Neuronal stem cell (in vitro differentiated cells): ENCODE results near the gene RBPJL.

Experiments
- DNase-seq: peaks from one replicate; pipeline ENCODE4 v3.0.0-alpha.2; 2013; ENCODE audit warnings: low spot score
- H2AFZ ChIP-seq: one replicate; pipeline ENCODE4 v1.6.1; 2013; ENCODE audit warnings: mild to moderate bottlenecking, low read length, inconsistent platforms
- H2AK5ac ChIP-seq: 2 replicates; pipeline ENCODE4 v1.6.1; 2013; ENCODE audit warnings: low read depth, mild to moderate bottlenecking, inconsistent platforms, low read length, moderate library complexity, mixed read lengths
- H2BK120ac ChIP-seq: 2 replicates; pipeline ENCODE4 v1.6.1; 2013; ENCODE audit warnings: low read depth, mild to moderate bottlenecking, inconsistent platforms, low read length, moderate library complexity, mixed read lengths
- H2BK12ac ChIP-seq: one replicate; pipeline ENCODE4 v1.6.1; 2013; ENCODE audit warnings: low read length, inconsistent platforms
- H2BK15ac ChIP-seq: 2 replicates; pipeline ENCODE4 v1.6.1; 2013; ENCODE audit warnings: mild to moderate bottlenecking, low read length, inconsistent platforms, mixed read lengths
- H2BK5ac ChIP-seq: one replicate; pipeline ENCODE4 v1.6.1; 2013; ENCODE audit warnings: inconsistent platforms, mild to moderate bottlenecking, low read length, moderate library complexity
- H3K14ac ChIP-seq: one replicate; pipeline ENCODE4 v1.6.1; 2013; ENCODE audit warnings: low read length, inconsistent platforms
- H3K18ac ChIP-seq: 2 replicates; pipeline ENCODE4 v1.6.1; 2013; ENCODE audit warnings: low read length, inconsistent platforms
- H3K23ac ChIP-seq: 2 replicates; pipeline ENCODE4 v1.6.1; 2013; ENCODE audit warnings: low read depth, mild to moderate bottlenecking, mixed read lengths, low read length, inconsistent platforms; ENCODE audit not compliant: poor library complexity
- H3K27ac ChIP-seq: replicated peaks from 3 replicates; pipeline ENCODE4 v1.5.1; 2013; ENCODE audit warnings: low read length, inconsistent platforms
- H3K27me3 ChIP-seq, 3 experiments: 2 replicates each; pipeline ENCODE4 v1.6.1; 2013; ENCODE audit warnings: low read length in 3 of 3, mild to moderate bottlenecking in 2 of 3, inconsistent platforms in 1 of 3, low read depth in 1 of 3, mixed read lengths in 1 of 3, moderate library complexity in 1 of 3; ENCODE audit not compliant: control insufficient read depth in 3 of 3, insufficient read depth in 3 of 3
- H3K36me3 ChIP-seq, 2 donors: replicated peaks in 1 of 2; 2 replicates each; pipeline ENCODE4 v1.6.1; 2013; ENCODE audit warnings: low read length in 2 of 2; ENCODE audit not compliant: control insufficient read depth in 2 of 2, insufficient read depth in 2 of 2
- H3K4ac ChIP-seq: 2 replicates; pipeline ENCODE4 v1.6.1; 2013; ENCODE audit warnings: inconsistent platforms, mild to moderate bottlenecking, low read length, moderate library complexity
- H3K4me1 ChIP-seq, 2 donors: 1 replicate in 1 of 2; 2 replicates in 1 of 2; pipeline ENCODE4 v1.6.1; 2013; ENCODE audit warnings: low read length in 2 of 2, low read depth in 1 of 2; ENCODE audit not compliant: control insufficient read depth in 2 of 2, insufficient read depth in 1 of 2
- H3K4me2 ChIP-seq: one replicate; pipeline ENCODE4 v1.6.1; 2013; ENCODE audit warnings: mild to moderate bottlenecking, low read length, inconsistent platforms; ENCODE audit not compliant: insufficient read depth, poor library complexity, severe bottlenecking
- H3K4me3 ChIP-seq, 2 donors: 2 replicates each; pipeline ENCODE4 v1.5.1; 2013; ENCODE audit warnings: low read length in 2 of 2, mild to moderate bottlenecking in 2 of 2, inconsistent platforms in 1 of 2, moderate library complexity in 1 of 2
- H3K79me1 ChIP-seq: one replicate; pipeline ENCODE4 v1.6.1; 2013; ENCODE audit warnings: low read depth, mild to moderate bottlenecking, inconsistent platforms, low read length, moderate library complexity
- H3K9ac ChIP-seq: one replicate; pipeline ENCODE4 v1.6.1; 2013; ENCODE audit warnings: mild to moderate bottlenecking, low read depth, low read length, inconsistent platforms; ENCODE audit not compliant: poor library complexity
- H3K9me3 ChIP-seq, 2 donors: replicated peaks in 1 of 2; 2 replicates each; pipeline versions ENCODE3 to v1.6.1; 2013; ENCODE audit warnings: low read length in 2 of 2, mild to moderate bottlenecking in 2 of 2, inconsistent platforms in 1 of 2, low read depth in 1 of 2, mixed read lengths in 1 of 2, moderate library complexity in 1 of 2; ENCODE audit not compliant: control insufficient read depth in 2 of 2, insufficient read depth in 1 of 2
- H4K8ac ChIP-seq: one replicate; pipeline ENCODE4 v1.6.1; 2013; ENCODE audit warnings: low read depth, mild to moderate bottlenecking, inconsistent platforms, low read length, moderate library complexity
- H4K91ac ChIP-seq: one replicate; pipeline ENCODE4 v1.6.1; 2013; ENCODE audit warnings: low read length, low read depth, mild to moderate bottlenecking, inconsistent platforms; ENCODE audit not compliant: poor library complexity
- WGBS, 2 donors: extraction: QIAGEN DNeasy Blood & Tissue Kit; methylation state at CpG; one replicate each; pipeline ENCODE4 v1.1.7; 2013; ENCODE audit warnings: missing lambda C conversion rate in 2 of 2, mixed read lengths in 1 of 2; ENCODE audit not compliant: insufficient read length in 2 of 2, insufficient replicate concordance in 1 of 2; ENCODE audit errors: extremely low coverage in 2 of 2; 5-methylcytosine and 5-hydroxymethylcytosine counted together

RBPJL gene

DNA sequence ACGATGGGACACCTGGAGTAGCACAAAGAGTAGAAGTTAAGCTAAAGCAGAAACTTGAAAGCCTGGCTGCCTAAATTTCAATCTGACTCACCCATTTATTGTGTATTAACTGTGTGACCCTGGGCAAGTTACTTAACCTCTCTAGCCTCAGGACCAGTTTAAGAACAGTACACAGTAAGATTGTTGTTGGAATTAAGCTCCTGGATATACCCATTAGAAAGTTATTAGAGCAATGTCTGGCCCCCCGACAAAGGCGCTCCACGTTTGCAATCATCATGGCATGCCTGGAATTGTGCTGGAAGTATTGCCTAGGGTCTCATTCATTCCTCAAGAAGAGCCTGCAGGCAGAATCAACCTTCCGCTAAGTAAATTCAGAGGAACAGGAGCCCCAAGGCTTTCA is 40.2 kb downstream of the RBPJL start:
- H3K4me3 ChIP-seq = no peak overlapping the region
- H3K27ac ChIP-seq = no peak overlapping the region
- WGBS, 2 donors = no CpG with 5 or more reads among the region's 5 CpGs

DNA sequence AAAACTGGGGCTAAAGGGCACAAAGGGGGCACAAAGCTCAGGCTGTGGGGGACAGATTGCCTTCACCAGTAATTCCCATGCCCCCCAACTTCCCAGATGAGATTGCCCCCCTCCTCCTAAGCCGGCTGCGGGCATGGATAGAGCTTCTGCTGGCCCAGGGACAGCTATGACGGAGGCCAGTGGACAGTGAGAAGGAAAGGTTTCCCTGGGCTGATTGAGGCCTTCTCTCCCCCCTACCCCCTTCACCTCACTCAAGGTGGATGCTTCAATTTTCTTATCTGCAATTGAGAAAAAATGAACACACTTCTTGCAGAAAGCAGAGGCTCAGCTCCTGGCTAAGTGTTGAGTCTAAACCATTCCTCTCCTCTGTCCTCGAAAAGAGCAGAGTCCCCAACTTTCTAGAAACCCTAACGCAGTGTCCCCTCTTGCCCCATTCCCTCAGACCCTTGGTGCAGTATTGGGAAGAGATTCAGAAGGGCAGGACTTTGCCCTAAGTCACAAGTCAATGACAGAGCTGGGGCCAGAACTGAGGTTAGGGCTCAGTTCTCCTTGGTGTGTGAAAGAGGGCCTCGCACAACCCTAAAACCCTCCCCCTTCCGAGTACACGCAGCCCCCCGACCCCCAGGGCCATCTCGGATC is 40.8 kb downstream of the RBPJL start:
- no peaks in the 10 kb centered on the region for H3K79me1 ChIP-seq
- H3K36me3 ChIP-seq = no peaks in the 10 kb centered on the region
- no peak overlapping the region for H3K4ac ChIP-seq
- no peak overlapping the region for H4K8ac ChIP-seq
- peak overlapping the region; percentile 66 for H3K18ac ChIP-seq
- H3K4me1 ChIP-seq = peaks cover 27% of the 10 kb centered on the region in 2 donors
- H4K91ac ChIP-seq = no peak overlapping the region
- peak overlapping the region; percentile 40 to 86 for H3K4me3 ChIP-seq
- peak overlapping the region; percentile 94 for H2AFZ ChIP-seq
- H3K27ac ChIP-seq = no peak overlapping the region
- no CpG with 5 or more reads among the region's 10 CpGs for WGBS, 2 donors
- no peaks in the 10 kb centered on the region for H3K9me3 ChIP-seq
- DNase-seq = no peak
- no peak overlapping the region for H3K23ac ChIP-seq
- H3K14ac ChIP-seq = peak overlapping the region; percentile 57
- H2BK5ac ChIP-seq = peak overlapping the region; percentile 8
- H2BK120ac ChIP-seq = peak overlapping the region; percentile 16
- H2BK15ac ChIP-seq = peak overlapping the region; percentile 50
- H2AK5ac ChIP-seq = no peak overlapping the region
- peak overlapping the region; percentile 88 for H3K9ac ChIP-seq
- no peak overlapping the region for H2BK12ac ChIP-seq
- H3K27me3 ChIP-seq = peaks cover 0 to 32% (median 0%) of the 10 kb centered on the region in 3 experiments
- peak overlapping the region; percentile 78 for H3K4me2 ChIP-seq

More for the DNA sequence above, 40.2 kb downstream of the RBPJL start:
- no peak overlapping the region for H3K14ac ChIP-seq
- no peak overlapping the region for H4K8ac ChIP-seq
- no peak overlapping the region for H2BK5ac ChIP-seq
- no peak overlapping the region for H2BK12ac ChIP-seq
- H3K9ac ChIP-seq = no peak overlapping the region
- H2AK5ac ChIP-seq = no peak overlapping the region
- H3K23ac ChIP-seq = no peak overlapping the region
- peak overlapping the region; percentile 78 for H3K4me2 ChIP-seq
- H4K91ac ChIP-seq = no peak overlapping the region
- no peak for DNase-seq
- no peaks in the 10 kb centered on the region for H3K79me1 ChIP-seq
- H3K4ac ChIP-seq = no peak overlapping the region
- H2BK120ac ChIP-seq = no peak overlapping the region
- H3K18ac ChIP-seq = no peak overlapping the region
- no peaks in the 10 kb centered on the region for H3K9me3 ChIP-seq
- no peaks in the 10 kb centered on the region for H3K36me3 ChIP-seq
- H3K4me1 ChIP-seq = peaks cover 33% of the 10 kb centered on the region in 2 donors
- H2AFZ ChIP-seq = peak overlapping the region; percentile 94
- no peak overlapping the region for H2BK15ac ChIP-seq
- H3K27me3 ChIP-seq = peaks cover 0 to 32% (median 0%) of the 10 kb centered on the region in 3 experiments

DNA sequence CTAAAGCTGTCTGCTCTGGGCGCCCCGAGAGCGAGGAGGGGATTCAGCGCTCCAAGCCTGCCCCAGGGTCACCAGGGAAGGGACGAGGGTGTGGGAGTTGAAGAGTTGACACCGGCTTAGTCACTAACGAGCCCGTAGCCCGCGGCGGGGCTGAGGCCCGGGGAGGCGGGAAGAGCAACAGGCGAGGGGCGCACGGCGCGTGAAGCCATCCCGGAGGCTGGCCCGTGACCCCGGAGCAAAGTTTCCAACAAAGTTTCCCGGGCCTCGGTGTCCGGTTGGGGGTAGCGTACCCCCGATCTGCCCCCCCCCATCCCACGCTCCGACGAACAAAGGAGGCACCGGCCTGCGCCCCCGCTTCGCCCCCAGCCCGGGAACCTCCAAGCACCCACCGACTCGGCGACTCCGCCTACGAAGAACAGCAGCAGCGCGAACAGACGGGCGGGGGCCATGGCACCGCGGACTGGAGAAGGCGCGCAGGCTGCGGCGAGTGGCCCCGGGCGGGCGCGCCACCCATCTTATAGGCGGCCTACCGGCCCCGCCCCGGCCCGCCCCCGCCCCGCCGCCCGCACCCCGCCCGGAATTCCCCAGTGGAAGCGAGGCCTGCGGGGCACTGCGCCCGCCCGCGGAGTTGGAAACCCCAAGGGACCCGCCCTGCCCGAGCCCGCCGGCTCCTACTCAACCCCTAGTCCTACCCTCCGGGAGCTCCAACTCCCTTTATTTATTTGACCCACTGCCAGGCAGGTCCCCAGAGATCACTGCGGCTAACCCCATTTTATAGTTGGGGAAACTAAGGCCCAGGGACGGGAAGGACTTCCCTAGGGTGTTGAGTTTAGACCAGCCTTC is 41.5 kb downstream of the RBPJL start, which contains the start of gene SDC4:
TSS of gene SDC4 (minus strand) at position 489 of the 843 bp plus-strand sequence. CDS start at position 449, 40 bp downstream.
- H3K27ac ChIP-seq = no peak within 1 kb of the TSS
- no peak within 1 kb of the TSS for H3K4ac ChIP-seq
- no peaks in the 10 kb centered on the region for H3K79me1 ChIP-seq
- H3K4me2 ChIP-seq = peak within 1 kb of the TSS; percentile 78
- peak within 1 kb of the TSS; percentile 16 for H2BK120ac ChIP-seq
- H2BK12ac ChIP-seq = no peak within 1 kb of the TSS
- no peak within 1 kb of the TSS for H4K91ac ChIP-seq
- peak within 1 kb of the TSS; percentile 50 for H2BK15ac ChIP-seq
- H3K9me3 ChIP-seq = no peaks in the 10 kb centered on the region
- peak within 1 kb of the TSS; percentile 8 for H2BK5ac ChIP-seq
- peak within 1 kb of the TSS; percentile 40 to 86 for H3K4me3 ChIP-seq
- peak within 1 kb of the TSS; percentile 57 for H3K14ac ChIP-seq
- H2AFZ ChIP-seq = peak within 1 kb of the TSS; percentile 94
- no peak within 1 kb of the TSS for H4K8ac ChIP-seq
- no peaks in the 10 kb centered on the region for H3K36me3 ChIP-seq
- H3K27me3 ChIP-seq = peaks cover 0 to 34% (median 0%) of the 10 kb centered on the region in 3 experiments
- peak within 1 kb of the TSS; percentile 93 for H3K23ac ChIP-seq
- H3K4me1 ChIP-seq = peaks cover 20% of the 10 kb centered on the region in 2 donors
- H3K9ac ChIP-seq = peak within 1 kb of the TSS; percentile 88
- no peak for DNase-seq
- no CpG with 5 or more reads among the region's 77 CpGs for WGBS, 2 donors
- peak within 1 kb of the TSS; percentile 66 for H3K18ac ChIP-seq
- peak within 1 kb of the TSS; percentile 57 for H2AK5ac ChIP-seq

DNA sequence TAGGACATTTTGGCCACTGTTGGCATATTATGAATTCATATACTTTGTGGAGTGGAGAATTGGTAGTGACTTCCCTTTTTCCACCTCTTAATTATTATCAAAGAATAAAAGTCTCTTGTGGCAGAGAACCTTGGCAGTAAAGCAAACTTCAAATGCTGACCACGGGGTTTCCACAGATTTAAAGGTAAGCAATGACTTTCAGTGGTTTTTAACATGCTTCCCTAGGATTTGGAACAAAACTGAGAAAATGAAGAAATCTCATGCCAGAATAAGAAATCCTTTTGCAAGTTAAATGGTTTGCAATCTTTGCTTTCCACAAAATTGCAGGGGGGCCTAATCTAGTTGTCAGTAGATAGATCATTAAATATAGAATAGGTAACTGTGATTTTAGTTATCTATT is 43.6 kb downstream of the RBPJL start:
- Histone ChIP-seq H3K4me3 (no peak overlapping the region), H4K91ac (no peak overlapping the region), H4K8ac (no peak overlapping the region), H2BK120ac (no peak overlapping the region), H2BK15ac (no peak overlapping the region), H3K4me2 (no peak overlapping the region), H2BK5ac (no peak overlapping the region), H3K4ac (no peak overlapping the region), H3K27me3 (peaks cover 0 to 30% (median 0%) of the 10 kb centered on the region in 3 experiments), H3K27ac (no peak overlapping the region), H2AFZ (no peak overlapping the region), H3K9me3 (no peaks in the 10 kb centered on the region), H3K4me1 (peaks cover 13 to 16% of the 10 kb centered on the region in 2 donors), H3K36me3 (no peaks in the 10 kb centered on the region), H2BK12ac (no peak overlapping the region), H3K18ac (no peak overlapping the region), H2AK5ac (no peak overlapping the region), H3K79me1 (no peaks in the 10 kb centered on the region), H3K23ac (no peak overlapping the region), H3K9ac (no peak overlapping the region), H3K14ac (no peak overlapping the region)
- DNase-seq = no peak
- no CpG with 5 or more reads among the region's 1 CpG for WGBS, 2 donors
